NB4 (cell line): ENCODE measurements around the gene KRTAP2-1.
"Not testable (repeated sequence)": the region's sequence is repeated elsewhere in the genome, so short reads cannot be mapped to it uniquely, and the experiment has no call there.

Source experiments
- DNase-seq: peaks from one replicate; pipeline ENCODE4 v3.0.0; 2010; ENCODE audit warnings: low read depth
- H3K4me3 ChIP-seq: one replicate; pipeline ENCODE4 v1.5.1; 2011; ENCODE audit warnings: mild to moderate bottlenecking, low read depth, low read length, moderate library complexity
- CTCF ChIP-seq: IDR thresholded peaks from one replicate; pipeline ENCODE4 v1.5.1; 2012; ENCODE audit warnings: low read depth, low read length
- MAX ChIP-seq: IDR thresholded peaks from 2 replicates; pipeline ENCODE4 v1.6.1; 2011; ENCODE audit warnings: low read depth, low read length
- MYC ChIP-seq: IDR thresholded peaks from 2 replicates; pipeline ENCODE4 v1.6.1; 2011; ENCODE audit warnings: low read depth, low read length
- POLR2A ChIP-seq: IDR thresholded peaks from 2 replicates; pipeline ENCODE4 v1.6.1; 2011; ENCODE audit warnings: mild to moderate bottlenecking; ENCODE audit not compliant: insufficient read length; ENCODE audit errors: extremely low read depth

KRTAP2-1 gene

GRCh38 chr17:41054025-41054424, 6.9 kb upstream of the KRTAP2-1 start:
- DNase-seq, result no peak
- TF ChIP-seq MYC (no peak), MAX (no peak), POLR2A (no peak), CTCF (no peak)
- no peak overlapping the region for H3K4me3 ChIP-seq

- TF ChIP-seq MAX (no peak), MYC (no peak), CTCF (no peak), POLR2A (no peak)
- DNase-seq, result no peak
- H3K4me3 ChIP-seq, result no peak overlapping the region
These were observed 5.5 kb upstream of the KRTAP2-1 start for GRCh38 chr17:41052566-41052965.

- TF ChIP-seq CTCF (no peak), POLR2A (no peak), MYC (no peak), MAX (no peak)
- no peak for DNase-seq
- H3K4me3 ChIP-seq, result no peak overlapping the region
These were observed 2.0 kb upstream of the KRTAP2-1 start for GRCh38 chr17:41049110-41049509.

GRCh38 chr17:41048441-41048840, 1.3 kb upstream of the KRTAP2-1 start:
- DNase-seq, result no peak
- TF ChIP-seq CTCF (no peak), MAX (no peak), POLR2A (no peak), MYC (no peak)
- no peak overlapping the region for H3K4me3 ChIP-seq

- TF ChIP-seq CTCF (no peak), POLR2A (no peak), MYC (no peak), MAX (no peak)
- DNase-seq, result no peak
- H3K4me3 ChIP-seq, result no peak overlapping the region
These were observed 4.2 kb downstream of the KRTAP2-1 start for GRCh38 chr17:41042953-41043352.

GRCh38 chr17:41040783-41041571, 6.1 kb downstream of the KRTAP2-1 start, which contains the start of gene KRTAP1-1:
KRTAP1-1 (minus strand) TSS chr17:41041450; CDS start chr17:41041397, 53 bp downstream.
- not testable (repeated sequence) for DNase-seq, H3K4me3 ChIP-seq
